Measurements from ENCODE around the gene GNG14.
A peak's percentile ranks its signal among the peaks of the same experiment; 100 is the strongest.

The GNG14 gene

DNA sequence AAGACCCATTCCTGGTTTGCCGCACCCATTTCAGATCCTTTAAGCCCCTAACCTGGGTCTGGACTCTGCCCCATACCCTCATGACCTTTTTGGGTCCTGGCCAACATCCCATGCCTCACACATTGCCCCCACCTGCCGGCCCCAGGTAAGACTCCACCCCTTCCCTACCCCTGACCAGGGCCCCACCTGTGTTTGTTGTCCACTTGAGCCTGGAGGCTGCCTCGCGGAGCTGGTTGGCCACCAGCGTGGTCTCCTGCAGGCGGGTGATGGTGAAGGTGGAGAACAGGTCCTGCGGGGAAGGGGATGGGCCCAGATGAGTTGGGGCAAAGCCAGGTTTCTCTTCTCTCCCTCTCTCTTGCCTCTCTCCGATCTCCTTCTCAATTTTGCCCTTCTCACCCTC lies 40.8 kb upstream of the GNG14 start:
- no peak overlapping the region for H3K4me3 ChIP-seq (ENCODE audit: low read length)
- DNase-seq (ENCODE audit: low read depth), result no peak
- TF ChIP-seq, protein P1, sequence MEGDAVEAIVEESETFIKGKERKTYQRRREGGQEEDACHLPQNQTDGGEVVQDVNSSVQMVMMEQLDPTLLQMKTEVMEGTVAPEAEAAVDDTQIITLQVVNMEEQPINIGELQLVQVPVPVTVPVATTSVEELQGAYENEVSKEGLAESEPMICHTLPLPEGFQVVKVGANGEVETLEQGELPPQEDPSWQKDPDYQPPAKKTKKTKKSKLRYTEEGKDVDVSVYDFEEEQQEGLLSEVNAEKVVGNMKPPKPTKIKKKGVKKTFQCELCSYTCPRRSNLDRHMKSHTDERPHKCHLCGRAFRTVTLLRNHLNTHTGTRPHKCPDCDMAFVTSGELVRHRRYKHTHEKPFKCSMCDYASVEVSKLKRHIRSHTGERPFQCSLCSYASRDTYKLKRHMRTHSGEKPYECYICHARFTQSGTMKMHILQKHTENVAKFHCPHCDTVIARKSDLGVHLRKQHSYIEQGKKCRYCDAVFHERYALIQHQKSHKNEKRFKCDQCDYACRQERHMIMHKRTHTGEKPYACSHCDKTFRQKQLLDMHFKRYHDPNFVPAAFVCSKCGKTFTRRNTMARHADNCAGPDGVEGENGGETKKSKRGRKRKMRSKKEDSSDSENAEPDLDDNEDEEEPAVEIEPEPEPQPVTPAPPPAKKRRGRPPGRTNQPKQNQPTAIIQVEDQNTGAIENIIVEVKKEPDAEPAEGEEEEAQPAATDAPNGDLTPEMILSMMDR (IDR thresholded peaks at IDR 0.05; ENCODE audit: insufficient read depth, low read depth, low read length, missing control alignments), result no peak

DNA sequence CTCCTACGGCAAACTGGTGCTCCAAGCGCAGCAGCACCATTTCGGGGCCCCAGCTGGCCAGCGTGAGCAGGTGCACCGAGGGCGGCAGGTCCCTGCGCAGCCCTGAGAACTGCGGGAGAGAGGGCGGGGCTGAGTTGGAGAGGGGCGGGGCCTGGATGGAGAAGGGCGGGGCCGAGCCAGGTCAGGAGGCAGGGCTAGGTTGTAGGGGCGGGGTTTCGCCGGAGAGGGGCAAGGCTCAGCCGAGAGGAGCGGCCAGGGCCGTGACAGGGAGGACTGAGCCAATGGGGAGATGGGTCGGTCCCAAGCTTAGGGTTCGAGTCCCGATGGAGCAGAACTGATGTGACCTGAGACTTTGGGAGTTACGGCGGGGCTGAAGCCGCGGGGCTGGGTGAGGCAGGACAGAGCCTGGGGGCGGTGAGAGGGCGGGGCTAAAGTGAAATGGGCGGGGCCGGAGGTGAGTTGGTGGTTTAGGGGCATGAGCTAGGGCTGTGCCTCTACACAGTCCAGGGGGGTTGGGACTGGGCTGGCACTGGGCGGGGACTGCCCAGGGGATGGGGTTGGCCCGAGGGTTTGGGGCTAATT lies 40.2 kb upstream of the GNG14 start:
- peak overlapping the region; percentile 30 for H3K4me3 ChIP-seq (ENCODE audit: low read length)

DNA sequence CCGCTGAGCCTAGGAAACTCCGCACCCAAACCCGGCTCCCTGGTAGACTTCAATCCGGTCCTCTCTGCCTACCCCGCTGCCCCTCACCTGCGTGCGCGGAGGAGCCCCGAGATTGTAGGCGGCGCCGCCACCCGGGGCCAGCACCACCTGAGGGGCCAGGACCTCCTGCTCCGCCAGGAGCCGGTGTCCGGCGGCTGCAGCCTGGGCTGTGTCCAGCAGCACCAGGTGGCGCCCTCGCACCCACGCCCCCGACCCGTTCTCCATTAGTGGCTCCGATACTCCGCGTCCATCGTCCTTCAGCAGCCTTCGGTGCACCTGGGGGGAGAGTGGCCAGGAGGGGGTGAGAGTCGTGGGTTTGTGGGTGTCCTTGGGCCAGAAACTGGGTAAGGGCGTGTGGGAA lies 39.7 kb upstream of the GNG14 start:
- TF ChIP-seq, protein P1 (IDR thresholded peaks at IDR 0.05; ENCODE audit: insufficient read depth, low read depth, low read length, missing control alignments), result no peak

More for the DNA sequence above, 40.2 kb upstream of the GNG14 start:
- DNase-seq (ENCODE audit: low read depth), result peak; percentile 66
- TF ChIP-seq, protein P1 (IDR thresholded peaks at IDR 0.05; ENCODE audit: insufficient read depth, low read depth, low read length, missing control alignments), result no peak

DNA sequence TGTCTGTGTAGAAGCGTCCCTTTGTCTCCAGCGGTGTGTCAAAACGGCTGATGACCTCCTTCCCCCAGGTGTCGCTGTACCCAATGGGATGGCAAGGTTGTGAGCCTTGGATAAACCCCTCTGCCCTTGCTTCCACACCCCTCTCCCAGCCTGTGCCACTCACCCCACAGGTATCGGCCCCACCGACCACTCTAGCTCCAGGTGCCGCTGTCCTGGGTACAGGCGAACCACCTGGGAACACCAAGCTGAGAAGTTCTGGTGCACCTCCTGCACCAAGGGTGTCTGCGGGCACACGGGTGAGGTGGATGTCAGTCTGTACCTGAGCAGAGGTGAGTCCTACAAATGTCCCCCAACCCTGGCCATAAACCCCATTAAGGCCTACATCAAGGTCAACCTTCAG lies 37.9 kb upstream of the GNG14 start:
- H3K4me3 ChIP-seq (ENCODE audit: low read length), result no peak overlapping the region
- TF ChIP-seq, protein P1 (IDR thresholded peaks at IDR 0.05; ENCODE audit: insufficient read depth, low read depth, low read length, missing control alignments), result no peak
- DNase-seq (ENCODE audit: low read depth), result no peak

More for the DNA sequence above, 39.7 kb upstream of the GNG14 start:
- DNase-seq (ENCODE audit: low read depth), result no peak
- peak overlapping the region; percentile 30 for H3K4me3 ChIP-seq (ENCODE audit: low read length)

DNA sequence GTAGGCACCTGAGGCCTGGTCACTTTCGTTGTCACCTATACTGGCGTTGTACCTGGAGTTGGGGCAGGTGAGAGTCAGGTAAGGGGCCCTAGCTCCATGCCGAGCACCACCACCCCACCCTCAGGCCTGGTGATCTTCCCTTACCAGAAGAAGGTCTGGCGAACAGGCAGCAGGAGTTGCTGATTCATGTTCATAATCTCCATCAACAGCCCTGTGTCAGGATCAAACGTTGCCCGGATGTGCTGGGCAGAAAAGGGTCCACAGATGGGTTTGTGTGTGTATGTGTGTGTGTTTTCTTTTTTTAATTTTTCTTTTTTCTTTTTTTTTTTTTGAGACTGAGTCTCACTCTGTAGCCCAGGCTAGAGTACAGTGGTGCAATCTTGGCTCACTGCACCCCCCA lies 35.6 kb upstream of the GNG14 start:
- no peak for DNase-seq (ENCODE audit: low read depth)
- H3K4me3 ChIP-seq (ENCODE audit: low read length), result no peak overlapping the region
- TF ChIP-seq, protein P1 (IDR thresholded peaks at IDR 0.05; ENCODE audit: insufficient read depth, low read depth, low read length, missing control alignments), result no peak

DNA sequence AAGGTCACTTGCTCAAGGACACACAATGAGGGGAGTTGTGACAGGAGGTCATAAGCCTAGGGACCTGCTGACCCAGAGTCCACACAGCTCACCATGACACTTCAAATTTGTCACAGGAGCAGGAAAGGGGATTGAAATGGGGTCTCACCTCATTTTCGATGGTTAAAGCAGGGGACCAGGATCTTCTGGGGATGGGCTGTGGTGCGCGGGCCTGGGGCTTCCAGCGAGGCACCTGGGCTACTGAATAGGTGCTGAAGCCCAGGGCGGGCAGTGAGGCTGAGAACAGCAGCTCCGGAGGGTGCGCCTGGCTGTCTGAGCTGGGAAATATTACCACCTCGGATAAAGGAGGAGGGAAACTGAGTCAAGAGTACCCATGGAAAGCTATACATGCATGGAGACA lies 32.3 kb upstream of the GNG14 start:
- DNase-seq (ENCODE audit: low read depth), result no peak
- TF ChIP-seq, protein P1 (IDR thresholded peaks at IDR 0.05; ENCODE audit: insufficient read depth, low read depth, low read length, missing control alignments), result no peak
- no peak overlapping the region for H3K4me3 ChIP-seq (ENCODE audit: low read length)

DNA sequence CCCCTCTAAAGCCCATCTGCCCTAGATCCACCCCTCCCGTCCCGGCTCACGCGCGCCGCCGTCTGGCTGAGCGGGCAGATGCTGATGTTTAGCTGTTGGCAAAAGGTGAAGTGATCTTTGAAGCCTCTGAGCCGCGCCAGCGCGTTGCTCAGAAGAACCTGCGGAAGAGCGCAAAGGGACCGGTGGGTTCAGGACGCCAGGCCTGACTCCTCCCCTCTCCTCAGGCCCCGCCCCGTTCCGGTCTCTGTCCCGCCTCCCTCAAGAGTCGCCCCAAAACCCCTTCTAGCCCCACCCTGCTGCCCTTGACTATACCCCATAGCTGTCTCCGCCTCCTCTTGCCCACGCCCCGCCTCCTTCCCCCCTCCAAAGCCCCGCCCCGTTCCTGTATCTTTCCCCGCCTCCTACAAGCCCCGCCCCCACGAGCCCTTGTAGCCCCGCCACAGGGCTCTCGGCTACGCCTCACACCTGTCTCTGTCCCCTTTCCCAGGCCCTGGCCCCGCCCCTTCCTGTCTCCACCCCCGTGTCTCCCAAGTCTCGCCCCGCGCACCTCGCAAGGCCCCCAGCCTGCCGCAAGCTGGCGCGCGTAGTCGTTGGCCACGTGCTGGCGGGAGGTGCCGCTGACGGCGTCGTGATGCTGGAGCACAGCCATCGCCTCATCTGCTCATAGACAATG lies 30.8 kb upstream of the GNG14 start:
- DNase-seq (ENCODE audit: low read depth), result no peak
- TF ChIP-seq, protein P1 (IDR thresholded peaks at IDR 0.05; ENCODE audit: insufficient read depth, low read depth, low read length, missing control alignments), result no peak
- no peak overlapping the region for H3K4me3 ChIP-seq (ENCODE audit: low read length)
